Measurements from ENCODE around the gene DOHH. TPM values are rescaled to one million over a fixed set of nuclear protein-coding genes. Genes with fewer than 3 reads are reported as not detected.

Gene DOHH
- total RNA-seq, 4 donors from 2014 or later, result 1.2 to 10.4 (median 4.7) TPM

- Histone ChIP-seq H3K4me3 (no peak overlapping the region), H3K27me3 (peaks cover 5 to 11% of the 10 kb centered on the region in 2 donors), H3K4me1 (no peaks in the 10 kb centered on the region), H3K9me3 (no peaks in the 10 kb centered on the region), H3K36me3 (no peaks in the 10 kb centered on the region), H3K27ac (no peak overlapping the region)
- intact Hi-C loops (cut with DNase I; ENCODE audit: low total_unique reads), result no loop called here
- TF ChIP-seq CTCF (IDR thresholded peaks at IDR 0.05) (no peak), POLR2A (IDR thresholded peaks at IDR 0.05) (no peak)
- DNase-seq, result no peak
Measured at GRCh38 chr19:3479834-3480215, 20.6 kb downstream of the DOHH start.

- no peaks in the 10 kb centered on the region for H3K4me1 ChIP-seq
- H3K4me3 ChIP-seq, result no peak overlapping the region
- no peaks in the 10 kb centered on the region for H3K36me3 ChIP-seq
- TF ChIP-seq POLR2A (IDR thresholded peaks at IDR 0.05) (no peak), CTCF (IDR thresholded peaks at IDR 0.05) (no peak)
- peaks cover 5 to 11% of the 10 kb centered on the region in 2 donors for H3K27me3 ChIP-seq
- H3K9me3 ChIP-seq, result no peaks in the 10 kb centered on the region
- no peak overlapping the region for H3K27ac ChIP-seq
- DNase-seq, result no peak
- intact Hi-C loops (cut with DNase I; ENCODE audit: low total_unique reads), result no loop called here
Measured at GRCh38 chr19:3479177-3479833, 21.2 kb downstream of the DOHH start.

- Histone ChIP-seq H3K4me1 (no peaks in the 10 kb centered on the region), H3K27ac (no peak overlapping the region), H3K9me3 (no peaks in the 10 kb centered on the region), H3K36me3 (no peaks in the 10 kb centered on the region), H3K4me3 (no peak overlapping the region), H3K27me3 (peaks cover 5 to 11% of the 10 kb centered on the region in 2 donors)
- no peak for DNase-seq
- TF ChIP-seq POLR2A (IDR thresholded peaks at IDR 0.05) (no peak), CTCF (IDR thresholded peaks at IDR 0.05) (no peak)
- intact Hi-C loops (cut with DNase I; ENCODE audit: low total_unique reads), result no loop called here
Measured at GRCh38 chr19:3478409-3479176, 21.9 kb downstream of the DOHH start.

GRCh38 chr19:3477951-3478350, 22.5 kb downstream of the DOHH start:
- H3K36me3 ChIP-seq, result no peaks in the 10 kb centered on the region
- TF ChIP-seq POLR2A (IDR thresholded peaks at IDR 0.05), result no peak
- no peak for TF ChIP-seq CTCF (IDR thresholded peaks at IDR 0.05)
- intact Hi-C loops (cut with DNase I; ENCODE audit: low total_unique reads), result no loop called here
- no peak overlapping the region for H3K4me3 ChIP-seq
- no peak for DNase-seq
- no peaks in the 10 kb centered on the region for H3K4me1 ChIP-seq
- H3K27me3 ChIP-seq, result peaks cover 5 to 7% of the 10 kb centered on the region in 2 donors
- no peaks in the 10 kb centered on the region for H3K9me3 ChIP-seq
- no peak overlapping the region for H3K27ac ChIP-seq

- intact Hi-C loops (cut with DNase I; ENCODE audit: low total_unique reads), result no loop called here
- no peak for DNase-seq
- Histone ChIP-seq H3K27me3 (peaks cover 4 to 5% of the 10 kb centered on the region in 2 donors), H3K4me3 (no peak overlapping the region), H3K9me3 (no peaks in the 10 kb centered on the region), H3K36me3 (no peaks in the 10 kb centered on the region), H3K4me1 (peaks cover 0 to 3% of the 10 kb centered on the region in 2 donors), H3K27ac (no peak overlapping the region)
- TF ChIP-seq CTCF (IDR thresholded peaks at IDR 0.05) (no peak), POLR2A (IDR thresholded peaks at IDR 0.05) (no peak)
Measured at GRCh38 chr19:3477506-3477905, 23.0 kb downstream of the DOHH start.
